NB4 (cell line): Measurements from ENCODE around the gene EFCAB6.

Experiments
- DNase-seq: peaks from one replicate; pipeline ENCODE4 v3.0.0; 2010; ENCODE audit warnings: low read depth
- H3K4me3 ChIP-seq: one replicate; pipeline ENCODE4 v1.5.1; 2011; ENCODE audit warnings: mild to moderate bottlenecking, low read depth, low read length, moderate library complexity
- MYC ChIP-seq: IDR thresholded peaks from 2 replicates; pipeline ENCODE4 v1.6.1; 2011; ENCODE audit warnings: low read depth, low read length
- POLR2A ChIP-seq: IDR thresholded peaks from 2 replicates; pipeline ENCODE4 v1.6.1; 2011; ENCODE audit warnings: mild to moderate bottlenecking; ENCODE audit not compliant: insufficient read length; ENCODE audit errors: extremely low read depth
- TF ChIP-seq, protein P1 (sequence below): IDR thresholded peaks from one replicate; pipeline ENCODE4 v1.5.1; 2012; ENCODE audit warnings: low read depth, low read length
- TF ChIP-seq, protein P2 (sequence below): IDR thresholded peaks from 2 replicates; pipeline ENCODE4 v1.6.1; 2011; ENCODE audit warnings: low read depth, low read length

The EFCAB6 gene

DNA sequence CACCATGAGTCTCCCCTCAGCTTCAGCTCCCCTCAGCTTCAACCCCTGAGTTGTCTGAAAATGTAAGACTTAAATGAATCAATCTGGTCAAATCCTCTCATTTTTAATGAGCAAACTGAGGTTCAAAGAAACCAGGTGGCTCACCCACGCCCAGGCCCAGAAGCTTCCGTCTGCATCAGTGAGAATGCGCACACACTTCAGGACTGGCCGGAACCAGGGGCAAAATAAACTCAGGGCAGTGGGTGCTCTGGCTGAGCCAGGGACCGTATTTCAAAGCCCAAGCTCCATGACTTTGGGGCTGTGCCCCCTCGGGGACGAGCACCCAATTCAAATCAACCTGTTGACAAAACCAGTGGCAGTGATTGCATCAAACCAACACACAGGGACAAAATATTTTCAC lies 47.1 kb upstream of the EFCAB6 start:
- DNase-seq = no peak
- TF ChIP-seq MYC = no peak
- no peak for TF ChIP-seq POLR2A
- TF ChIP-seq, protein P1, sequence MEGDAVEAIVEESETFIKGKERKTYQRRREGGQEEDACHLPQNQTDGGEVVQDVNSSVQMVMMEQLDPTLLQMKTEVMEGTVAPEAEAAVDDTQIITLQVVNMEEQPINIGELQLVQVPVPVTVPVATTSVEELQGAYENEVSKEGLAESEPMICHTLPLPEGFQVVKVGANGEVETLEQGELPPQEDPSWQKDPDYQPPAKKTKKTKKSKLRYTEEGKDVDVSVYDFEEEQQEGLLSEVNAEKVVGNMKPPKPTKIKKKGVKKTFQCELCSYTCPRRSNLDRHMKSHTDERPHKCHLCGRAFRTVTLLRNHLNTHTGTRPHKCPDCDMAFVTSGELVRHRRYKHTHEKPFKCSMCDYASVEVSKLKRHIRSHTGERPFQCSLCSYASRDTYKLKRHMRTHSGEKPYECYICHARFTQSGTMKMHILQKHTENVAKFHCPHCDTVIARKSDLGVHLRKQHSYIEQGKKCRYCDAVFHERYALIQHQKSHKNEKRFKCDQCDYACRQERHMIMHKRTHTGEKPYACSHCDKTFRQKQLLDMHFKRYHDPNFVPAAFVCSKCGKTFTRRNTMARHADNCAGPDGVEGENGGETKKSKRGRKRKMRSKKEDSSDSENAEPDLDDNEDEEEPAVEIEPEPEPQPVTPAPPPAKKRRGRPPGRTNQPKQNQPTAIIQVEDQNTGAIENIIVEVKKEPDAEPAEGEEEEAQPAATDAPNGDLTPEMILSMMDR = no peak
- TF ChIP-seq, protein P2, sequence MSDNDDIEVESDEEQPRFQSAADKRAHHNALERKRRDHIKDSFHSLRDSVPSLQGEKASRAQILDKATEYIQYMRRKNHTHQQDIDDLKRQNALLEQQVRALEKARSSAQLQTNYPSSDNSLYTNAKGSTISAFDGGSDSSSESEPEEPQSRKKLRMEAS = no peak
- no peak overlapping the region for H3K4me3 ChIP-seq

DNA sequence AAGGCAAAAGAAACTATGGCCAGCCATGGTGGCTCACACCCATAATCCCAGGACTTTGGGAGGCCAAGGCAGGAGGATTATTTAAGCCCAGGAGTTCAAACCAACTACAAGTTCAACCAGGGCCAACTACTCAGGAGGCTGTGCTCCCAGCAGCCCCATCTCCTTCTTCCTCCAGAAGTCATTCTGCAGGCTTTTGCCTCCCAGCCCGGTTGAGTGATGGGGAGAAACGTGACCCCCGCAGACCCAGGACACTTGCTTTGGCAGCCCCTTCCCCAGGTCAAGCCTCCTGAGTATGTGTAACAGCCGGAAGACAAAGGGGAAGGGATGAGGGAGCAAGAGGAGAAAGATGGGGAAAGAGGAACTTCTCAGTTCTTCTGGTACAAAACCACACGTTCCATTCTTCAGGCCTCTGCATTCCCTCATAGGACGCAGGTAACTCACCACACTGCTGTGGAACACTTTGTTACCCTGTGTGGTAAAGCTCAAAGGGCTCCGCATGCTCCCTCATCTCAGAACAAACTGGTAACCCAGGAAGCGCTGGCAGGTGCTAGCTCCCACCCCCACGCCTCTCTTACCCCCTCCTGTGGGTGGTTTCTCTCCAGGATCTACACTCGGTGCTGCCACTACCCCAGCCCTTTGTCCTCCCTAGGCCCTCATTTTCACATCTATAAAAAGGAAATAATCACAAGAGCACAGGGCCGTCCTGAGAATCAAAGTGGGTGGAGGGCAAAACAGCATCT lies 46.2 kb upstream of the EFCAB6 start:
- no peak for DNase-seq
- no peak for TF ChIP-seq MYC
- TF ChIP-seq, protein P2 = no peak
- TF ChIP-seq POLR2A = no peak
- TF ChIP-seq, protein P1 = no peak
- H3K4me3 ChIP-seq = no peak overlapping the region

DNA sequence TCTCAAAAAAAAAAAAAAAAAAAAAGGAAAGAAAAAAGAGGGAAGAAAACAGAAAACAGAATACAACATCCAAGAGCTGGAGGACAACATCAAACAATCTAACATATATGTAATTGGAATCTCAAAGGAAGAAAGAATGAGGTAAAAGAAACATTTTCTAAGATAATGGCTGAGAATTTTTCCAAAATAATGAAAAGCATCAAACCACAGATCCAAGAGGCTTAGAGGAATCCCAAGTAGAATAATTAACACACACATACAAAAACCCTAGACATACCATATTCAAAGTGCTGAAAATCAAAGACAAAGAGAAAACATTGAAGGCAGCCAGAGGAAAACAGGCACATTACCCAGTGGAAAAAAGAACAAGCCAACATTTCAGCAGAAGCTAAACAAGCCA lies 45.3 kb upstream of the EFCAB6 start:
- no peak for DNase-seq
- TF ChIP-seq, protein P1 = no peak
- TF ChIP-seq, protein P2 = no peak
- TF ChIP-seq MYC (no peak), POLR2A (no peak)
- H3K4me3 ChIP-seq = no peak overlapping the region

DNA sequence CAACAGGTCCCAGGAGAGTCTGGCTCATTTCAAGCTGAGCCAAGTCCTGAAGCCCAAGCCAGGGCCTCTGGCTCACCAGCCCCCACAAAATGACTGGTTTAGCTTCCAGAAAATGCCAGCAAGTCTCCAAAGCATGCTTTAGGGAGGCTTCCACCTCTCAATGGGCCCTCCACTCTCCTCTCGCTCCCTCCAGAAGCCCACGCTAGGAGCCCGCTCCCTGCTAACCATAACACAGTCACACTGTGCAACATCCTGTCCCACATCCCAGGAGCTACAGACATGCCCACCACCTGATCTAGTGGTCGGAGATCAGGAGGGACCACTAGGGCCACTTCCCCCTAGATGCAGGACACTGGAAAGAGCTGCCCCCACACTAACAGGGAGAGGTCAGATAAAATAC lies 43.3 kb upstream of the EFCAB6 start:
- TF ChIP-seq, protein P1 = no peak
- TF ChIP-seq, protein P2 = no peak
- TF ChIP-seq MYC (no peak), POLR2A (no peak)
- H3K4me3 ChIP-seq = no peak overlapping the region
- no peak for DNase-seq

DNA sequence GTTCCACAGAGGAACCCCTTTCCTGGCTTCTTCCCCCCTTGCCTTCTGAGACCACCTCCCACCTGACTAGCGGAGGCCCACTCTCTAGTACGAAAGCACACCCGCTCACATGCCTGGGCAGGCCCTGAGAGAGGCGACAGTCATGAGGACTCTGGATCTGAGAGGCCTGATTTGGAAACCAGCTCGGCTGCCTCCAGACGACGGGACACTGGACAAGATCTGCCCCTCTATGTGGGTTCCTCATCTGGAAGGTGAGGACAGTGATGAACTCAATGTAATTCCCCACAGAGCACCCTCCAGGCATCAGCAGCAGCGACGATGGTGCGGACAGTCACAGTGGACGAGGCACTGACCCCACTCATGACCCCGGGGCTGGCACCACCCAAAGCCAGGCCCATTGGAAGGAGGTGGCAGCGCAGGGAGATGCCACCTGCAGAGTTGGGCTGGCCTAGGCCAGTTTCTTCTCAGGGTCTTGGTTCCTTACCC lies 42.7 kb upstream of the EFCAB6 start:
- TF ChIP-seq POLR2A = no peak
- TF ChIP-seq, protein P2 = no peak
- TF ChIP-seq MYC = no peak
- TF ChIP-seq, protein P1 = no peak
- DNase-seq = no peak
- no peak overlapping the region for H3K4me3 ChIP-seq
